ENCODE measurements around the gene TMEM192. TPM values are rescaled to one million over a fixed set of nuclear protein-coding genes. Genes with fewer than 3 reads are reported as not detected.
A peak's percentile ranks its signal among the peaks of the same experiment; 100 is the strongest.

TMEM192 gene
- total and polyA plus RNA-seq, 2 of the 8 experiments (the other 6 are each of a cell fraction or from before 2014, with no cell fraction given), result 7.3 to 10.9 TPM

- H2AK5ac ChIP-seq (ENCODE audit: low read depth, low read length), result no peak overlapping the region
- H2BK12ac ChIP-seq (ENCODE audit: low read depth, low read length), result no peak overlapping the region
- H3K18ac ChIP-seq (ENCODE audit: extremely low read depth, low read length), result no peak overlapping the region
- H2BK120ac ChIP-seq (replicated peaks; ENCODE audit: low read depth, low read length), result no peak overlapping the region
- no peak overlapping the region for H3K27ac ChIP-seq (ENCODE audit: low read depth, low read length)
- no peak overlapping the region for H3K4ac ChIP-seq (replicated peaks; ENCODE audit: insufficient read length, low read depth, low read length)
- FAIRE-seq, result no peak
- H3K9me3 ChIP-seq (ENCODE audit: insufficient read depth in 2 of 2, low read depth in 1 of 2, low read length in 1 of 2), result no peaks in the 10 kb centered on the region
- 11% methylated on average over 17 of the region's 17 CpGs; no CpG with 5 or more reads in 1 of the 2 experiments for WGBS, 2 experiments (ENCODE audit: extremely low coverage in 1 of 2, insufficient coverage in 1 of 2, insufficient read length in 1 of 2, insufficient replicate concordance in 2 of 2, low coverage in 1 of 2, low lambda C conversion rate in 2 of 2, missing lambda C conversion rate in 1 of 2)
- DNase-seq (ENCODE audit: low read depth in 1 of 2, low spot score in 2 of 2), result no peak
- H3K4me1 ChIP-seq (replicated peaks in 1 of 4; ENCODE audit: control insufficient read depth in 3 of 4, insufficient read depth in 4 of 4, low read length in 3 of 4), result peaks cover 0 to 3% (median 0%) of the 10 kb centered on the region in 4 experiments; a peak in 1 of 7 replicates
- peaks cover 0 to 4% of the 10 kb centered on the region in 2 experiments; a peak in 1 of 4 replicates for H3K79me2 ChIP-seq (ENCODE audit: control insufficient read depth in 1 of 2, insufficient read depth in 2 of 2, low read length in 2 of 2)
- H4K91ac ChIP-seq (replicated peaks; ENCODE audit: insufficient read length, low read length), result no peak overlapping the region
- H3K14ac ChIP-seq (ENCODE audit: insufficient read length), result no peak overlapping the region
- H2BK5ac ChIP-seq (ENCODE audit: low read depth, low read length), result no peak overlapping the region
- no peak overlapping the region for H2BK15ac ChIP-seq (ENCODE audit: low read length)
- H2BK20ac ChIP-seq (ENCODE audit: low read length), result no peak overlapping the region
- POLR2A ChIA-PET (ENCODE audit: partially characterized antibody), result interaction anchor here (1.1 to 1.4 kb wide), 2 partner anchors 9 to 235 kb away, joined by 3 to 4 read pairs; no protein-coding TSS in a partner anchor
- peaks cover 0 to 1% (median 0%) of the 10 kb centered on the region in 4 experiments; a peak in 1 of 7 replicates for H3K27me3 ChIP-seq (replicated peaks in 1 of 4; ENCODE audit: control insufficient read depth in 3 of 4, extremely low read depth in 1 of 4, insufficient read depth in 3 of 4, low read length in 3 of 4)
- CTCF ChIA-PET (ENCODE audit: partially characterized antibody), result interaction anchor here (1.0 to 4.9 kb wide), 3 partner anchors 10 to 244 kb away, joined by 3 to 28 read pairs (median 16); no protein-coding TSS in a partner anchor
- no peak overlapping the region for H2AFZ ChIP-seq (ENCODE audit: low read length)
- peaks cover 1% of the 10 kb centered on the region; the same call in 1 of the 2 replicates for H3K23me2 ChIP-seq (ENCODE audit: low read depth, low read length)
- peak overlapping the region; percentile 90; the same call in 1 of the 2 replicates for H4K8ac ChIP-seq (ENCODE audit: extremely low read depth, insufficient read depth, low read length)
- H4K5ac ChIP-seq (ENCODE audit: insufficient read length, low read depth, low read length), result no peak overlapping the region
- H3K79me1 ChIP-seq (ENCODE audit: low read depth, low read length), result no peaks in the 10 kb centered on the region
- no peaks in the 10 kb centered on the region for H4K20me1 ChIP-seq (replicated peaks in 1 of 2; ENCODE audit: control insufficient read depth in 1 of 2, insufficient read depth in 2 of 2, low read length in 2 of 2)
- no peak overlapping the region for H3K23ac ChIP-seq (ENCODE audit: insufficient read length)
- H3K9ac ChIP-seq (replicated peaks in 1 of 4; ENCODE audit: extremely low read depth in 1 of 4, low read depth in 3 of 4, low read length in 3 of 4), result peak overlapping the region in 3 of 4 experiments; percentile 31 to 66 (median 62); a peak in 5 of 7 replicates
- H3K4me2 ChIP-seq (ENCODE audit: insufficient read depth in 1 of 2, low read depth in 2 of 2, low read length in 2 of 2), result peak overlapping the region; percentile 78 to 90
- H3K4me3 ChIP-seq (ENCODE audit: extremely low read depth in 1 of 4, insufficient read depth in 2 of 4, low read depth in 3 of 4, low read length in 4 of 4), result peak overlapping the region; percentile 66 to 86 (median 74)
- H3K36me3 ChIP-seq (ENCODE audit: control insufficient read depth in 2 of 4, insufficient read depth in 4 of 4, low read length in 3 of 4), result no peaks in the 10 kb centered on the region
- no peak overlapping the region for H3K56ac ChIP-seq (replicated peaks; ENCODE audit: insufficient read length, low read depth, low read length)
- TF ChIP-seq TEAD4 (IDR thresholded peaks at IDR 0.05; ENCODE audit: low read depth, low read length), result no peak
- TF ChIP-seq SAP30 (IDR thresholded peaks at IDR 0.05; ENCODE audit: insufficient read depth, insufficient replicate concordance, low read length), result no peak
- TF ChIP-seq, protein P1, sequence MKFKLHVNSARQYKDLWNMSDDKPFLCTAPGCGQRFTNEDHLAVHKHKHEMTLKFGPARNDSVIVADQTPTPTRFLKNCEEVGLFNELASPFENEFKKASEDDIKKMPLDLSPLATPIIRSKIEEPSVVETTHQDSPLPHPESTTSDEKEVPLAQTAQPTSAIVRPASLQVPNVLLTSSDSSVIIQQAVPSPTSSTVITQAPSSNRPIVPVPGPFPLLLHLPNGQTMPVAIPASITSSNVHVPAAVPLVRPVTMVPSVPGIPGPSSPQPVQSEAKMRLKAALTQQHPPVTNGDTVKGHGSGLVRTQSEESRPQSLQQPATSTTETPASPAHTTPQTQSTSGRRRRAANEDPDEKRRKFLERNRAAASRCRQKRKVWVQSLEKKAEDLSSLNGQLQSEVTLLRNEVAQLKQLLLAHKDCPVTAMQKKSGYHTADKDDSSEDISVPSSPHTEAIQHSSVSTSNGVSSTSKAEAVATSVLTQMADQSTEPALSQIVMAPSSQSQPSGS (IDR thresholded peaks at IDR 0.05; ENCODE audit: low read length), result no peak
- no peak for TF ChIP-seq RFX5 (IDR thresholded peaks at IDR 0.05; ENCODE audit: borderline replicate concordance, low read depth, low read length)
Measured at GRCh38 chr4:165111906-165112367, 723 bp downstream of the TMEM192 start.

Data from H1 (cell line).